DMS 273 (cell line): ENCODE results near the gene NCOR1.
A peak's percentile ranks its signal among the peaks of the same experiment; 100 is the strongest.

Experiments used
- DNase-seq: peaks from one replicate; lab custom pipeline; 2025; ENCODE audit not compliant: unreplicated experiment; lab: John Stamatoyannopoulos, UW

NCOR1 gene

GRCh38 chr17:16037636-16038035 is 177.7 kb downstream of the NCOR1 start:
- no peak for DNase-seq

DNA sequence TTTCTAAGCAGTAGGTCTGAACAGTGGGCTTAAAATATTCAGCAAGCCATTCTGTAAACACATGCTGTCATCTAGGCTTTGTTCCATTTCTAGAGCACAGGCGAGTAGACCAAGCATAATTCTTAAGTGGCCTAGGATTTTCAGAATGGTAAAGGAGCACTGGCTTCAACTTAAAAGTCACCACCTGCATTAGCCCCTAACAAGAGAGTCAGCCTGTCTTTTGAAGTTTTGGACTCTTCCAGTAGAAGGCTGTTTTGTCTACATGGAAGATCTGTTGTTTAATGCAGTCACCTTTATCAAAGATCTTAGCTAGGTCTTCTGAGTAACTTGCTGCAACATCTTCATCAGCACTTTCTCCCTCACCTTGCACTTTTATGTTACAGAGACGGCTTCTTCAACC is 179.1 kb downstream of the NCOR1 start:
- no peak for DNase-seq

GRCh38 chr17:16033729-16034349 is 181.5 kb downstream of the NCOR1 start:
- DNase-seq: no peak

GRCh38 chr17:16027708-16028584 is 187.4 kb downstream of the NCOR1 start:
- no peak for DNase-seq

DNA sequence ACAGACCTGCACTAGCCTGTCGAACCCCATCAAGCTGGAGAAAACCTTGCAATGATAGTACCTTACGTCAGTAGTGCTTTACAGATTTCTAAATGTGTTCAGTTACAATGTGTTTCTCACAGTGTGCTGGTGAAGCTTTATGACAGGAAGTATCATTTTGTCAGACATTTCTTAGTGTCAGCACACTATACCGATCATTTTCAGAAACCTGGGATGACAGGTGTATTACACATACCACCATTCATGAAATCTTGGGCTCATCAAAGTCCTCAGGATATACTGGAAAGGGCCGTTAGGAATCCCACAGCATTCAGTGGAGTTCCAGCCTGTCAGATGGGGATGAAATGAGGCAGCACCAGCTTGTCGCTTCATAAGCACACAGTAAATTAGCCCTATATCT is 188.4 kb downstream of the NCOR1 start:
- no peak for DNase-seq

GRCh38 chr17:16025202-16025601 is 190.1 kb downstream of the NCOR1 start:
- no peak for DNase-seq

GRCh38 chr17:16023881-16024280 is 191.5 kb downstream of the NCOR1 start:
- no peak for DNase-seq

- no peak for DNase-seq
Measured at GRCh38 chr17:16019347-16019746, 196.0 kb downstream of the NCOR1 start.

DNA sequence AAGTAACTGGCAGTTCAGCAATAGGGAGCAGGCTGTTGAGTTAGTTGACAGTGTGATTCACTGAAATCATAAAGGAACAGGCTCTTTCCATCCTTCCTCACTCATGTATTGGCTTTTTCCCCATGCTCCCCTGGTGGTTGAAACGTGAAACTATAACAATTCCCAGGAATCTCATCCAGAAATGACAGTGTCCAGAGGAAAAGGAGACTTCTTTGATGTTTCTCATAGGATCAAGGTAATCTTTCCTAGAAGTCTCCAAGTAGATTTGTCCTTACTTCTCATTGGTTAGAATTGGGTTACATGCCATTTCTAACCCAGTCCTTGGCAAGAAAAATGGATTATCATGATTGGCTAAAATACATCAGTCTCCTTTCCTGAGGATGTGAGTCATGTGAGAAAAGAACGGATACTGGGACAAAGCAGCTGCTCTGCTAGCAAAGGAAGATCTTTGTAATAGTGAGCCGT is 201.4 kb downstream of the NCOR1 start:
- peak; percentile 47 for DNase-seq

DNA sequence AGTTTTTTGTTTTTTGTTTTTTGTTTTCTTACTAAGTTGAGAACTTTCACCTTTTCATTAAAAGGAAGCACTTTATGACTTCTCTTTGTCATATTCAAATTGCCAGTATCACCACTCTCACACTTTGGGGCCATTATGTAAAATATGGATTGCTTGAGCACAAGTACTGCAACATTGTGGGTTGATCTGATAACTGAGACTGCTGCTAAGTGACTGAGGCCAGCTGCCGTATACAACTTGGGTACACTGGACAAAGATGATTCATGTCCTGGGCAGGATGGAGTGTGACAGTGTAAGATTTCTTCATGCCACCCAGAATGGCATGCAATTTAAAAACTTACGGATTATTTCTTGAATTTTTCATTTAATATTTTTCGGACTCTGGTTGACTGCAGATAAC is 207.9 kb downstream of the NCOR1 start:
- DNase-seq: no peak

DNA sequence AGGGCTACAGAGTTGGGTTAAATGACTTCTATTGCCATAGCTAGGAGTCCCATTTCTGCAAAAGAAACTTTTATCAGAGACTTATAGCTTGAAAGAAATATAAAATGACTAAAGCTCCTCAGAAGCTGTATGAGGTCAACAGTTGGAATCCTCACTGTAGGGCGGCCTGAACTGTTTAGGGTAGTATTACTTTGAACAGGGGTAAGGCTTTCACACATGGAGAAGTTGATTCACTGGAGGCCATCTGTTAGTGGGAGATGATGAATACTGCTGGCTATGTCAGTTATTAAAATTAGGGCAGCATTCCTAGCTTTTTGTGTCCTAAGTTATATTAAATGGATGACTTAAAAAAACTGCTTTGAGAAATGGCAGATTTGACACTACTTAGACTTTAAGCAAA is 209.7 kb downstream of the NCOR1 start:
- no peak for DNase-seq

DNA sequence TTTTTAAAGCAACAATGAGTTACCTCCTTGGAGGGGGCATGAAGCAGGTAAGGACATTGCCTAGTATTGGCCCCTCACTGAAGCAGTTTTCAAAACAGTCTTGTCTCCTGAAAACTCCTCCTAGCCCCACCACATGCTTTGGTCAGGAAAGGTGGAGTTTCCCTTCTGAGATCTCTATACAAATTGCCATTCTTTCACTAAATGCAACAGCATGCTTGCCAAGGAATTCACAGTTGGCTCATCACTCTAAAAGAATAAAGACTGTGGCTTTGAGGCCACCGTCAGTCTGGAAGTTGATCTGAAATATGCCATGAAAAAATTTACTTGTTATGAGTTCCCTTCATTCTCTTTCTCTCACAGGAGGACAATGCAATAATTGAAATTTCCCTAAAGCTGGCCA is 211.5 kb downstream of the NCOR1 start:
- DNase-seq: no peak

DNA sequence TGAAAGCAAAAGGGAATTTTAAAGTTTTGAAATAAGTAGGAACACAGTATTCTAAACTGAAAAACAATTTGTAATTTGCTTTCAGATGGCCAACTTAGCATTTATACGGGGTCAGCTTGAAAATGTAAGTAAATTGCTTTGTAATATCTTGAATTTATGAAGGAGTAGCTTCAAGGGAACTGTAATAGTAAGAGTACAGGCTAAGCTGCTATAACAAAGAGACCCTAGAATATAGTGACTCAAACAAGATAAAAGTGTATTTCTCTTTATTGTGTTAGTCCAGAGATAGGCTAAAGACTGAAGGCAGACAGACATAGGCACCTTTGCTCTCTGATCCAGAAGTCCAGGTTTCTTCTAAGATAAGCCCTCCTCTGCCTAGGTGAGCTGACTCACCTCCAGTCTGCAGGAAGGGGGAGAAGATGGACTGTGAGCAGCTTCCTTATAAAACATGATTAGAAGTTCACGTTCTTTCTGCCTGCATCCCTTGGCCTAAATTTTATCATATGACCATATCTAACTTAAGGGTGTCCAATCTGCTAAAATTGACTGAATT is 212.6 kb downstream of the NCOR1 start:
- DNase-seq: no peak

DNA sequence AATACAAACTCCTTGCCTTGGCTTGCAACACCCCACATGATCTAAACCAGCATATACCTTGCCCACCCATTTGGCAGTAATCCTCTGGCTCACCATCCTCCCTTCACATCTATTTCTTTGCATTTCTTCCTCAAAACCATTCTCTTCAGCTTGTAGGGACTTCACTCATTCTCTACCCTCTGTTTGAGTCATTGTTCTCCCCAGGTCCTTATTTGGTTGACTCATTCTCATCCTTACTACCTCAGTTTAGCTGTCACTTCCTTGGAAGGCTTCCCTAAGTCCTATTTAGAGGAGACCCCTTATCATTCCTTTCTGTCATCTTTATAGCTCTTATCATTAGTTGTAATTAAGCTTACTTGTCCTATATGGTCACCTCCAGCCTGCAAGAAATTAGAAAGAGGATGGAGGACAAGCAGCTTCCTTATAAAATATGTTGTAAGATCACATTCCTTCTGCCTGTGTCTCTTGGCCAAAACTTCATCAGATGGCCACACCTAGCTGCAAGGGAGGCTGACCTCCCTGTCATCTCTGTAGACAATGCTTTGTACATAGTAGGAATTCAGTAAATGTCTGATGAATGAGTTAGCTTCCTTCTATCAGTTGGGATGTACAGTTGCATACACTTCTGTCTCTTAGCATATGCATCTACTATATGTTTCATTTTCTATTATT is 214.0 kb downstream of the NCOR1 start:
- DNase-seq: no peak

- peak; percentile 70 for DNase-seq
Measured at GRCh38 chr17:15999974-16000827, 215.1 kb downstream of the NCOR1 start.

- peak; percentile 96 for DNase-seq
Measured at GRCh38 chr17:15999141-15999973, 216.0 kb downstream of the NCOR1 start, which contains the start of the genes TTC19 and ZSWIM7. Gene TTC19 (plus strand): TSS chr17:15999824. CDS start chr17:15999849, 25 bp downstream. Gene ZSWIM7 (minus strand): TSS chr17:15999704. CDS start chr17:15999594, 110 bp downstream.

GRCh38 chr17:15998031-15998562 is 217.2 kb downstream of the NCOR1 start:
- no peak for DNase-seq

DNA sequence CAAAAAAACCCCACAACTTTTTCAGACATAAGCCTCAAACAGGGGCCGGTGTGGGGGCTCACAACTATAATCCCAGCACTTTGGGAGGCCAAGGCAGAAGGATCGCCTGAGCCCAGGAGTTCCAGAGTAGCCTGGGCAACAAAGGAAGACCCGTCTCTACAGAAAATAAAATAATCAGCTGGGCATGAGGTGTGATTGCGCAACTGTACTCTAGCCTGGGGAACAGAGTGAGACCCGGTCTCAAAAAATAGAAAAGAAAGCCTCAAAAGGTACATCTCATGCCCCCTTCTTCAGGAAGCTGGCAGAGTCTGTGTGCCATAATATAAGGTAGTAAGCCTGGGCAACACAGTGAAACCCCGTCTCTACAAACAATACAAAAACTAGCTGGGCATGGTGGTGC is 219.0 kb downstream of the NCOR1 start:
- no peak for DNase-seq
